Measurements from ENCODE around the gene CCT4. TPM values are rescaled to one million over a fixed set of nuclear protein-coding genes. Genes with fewer than 3 reads are reported as not detected.

CCT4 gene
- polyA plus RNA-seq, 1 experiment: 61.0 TPM

GRCh38 chr2:61911510-61911909, 23.1 kb upstream of the CCT4 start:
- H3K36me3 ChIP-seq (ENCODE audit: control insufficient read depth, insufficient read depth, low read length): no peaks in the 10 kb centered on the region
- H3K27me3 ChIP-seq (ENCODE audit: control insufficient read depth, insufficient read depth, low read length): no peaks in the 10 kb centered on the region
- H3K4me3 ChIP-seq (ENCODE audit: low read depth, low read length): no peak overlapping the region
- ChIA-PET CTCF (interaction anchor here (1.0 to 1.2 kb wide), 2 partner anchors 15 to 482 kb away, joined by 3 to 4 read pairs; no protein-coding TSS in a partner anchor), POLR2A (no interaction called here)
- no peak for DNase-seq (ENCODE audit: low read depth)
- TF ChIP-seq, protein P1, sequence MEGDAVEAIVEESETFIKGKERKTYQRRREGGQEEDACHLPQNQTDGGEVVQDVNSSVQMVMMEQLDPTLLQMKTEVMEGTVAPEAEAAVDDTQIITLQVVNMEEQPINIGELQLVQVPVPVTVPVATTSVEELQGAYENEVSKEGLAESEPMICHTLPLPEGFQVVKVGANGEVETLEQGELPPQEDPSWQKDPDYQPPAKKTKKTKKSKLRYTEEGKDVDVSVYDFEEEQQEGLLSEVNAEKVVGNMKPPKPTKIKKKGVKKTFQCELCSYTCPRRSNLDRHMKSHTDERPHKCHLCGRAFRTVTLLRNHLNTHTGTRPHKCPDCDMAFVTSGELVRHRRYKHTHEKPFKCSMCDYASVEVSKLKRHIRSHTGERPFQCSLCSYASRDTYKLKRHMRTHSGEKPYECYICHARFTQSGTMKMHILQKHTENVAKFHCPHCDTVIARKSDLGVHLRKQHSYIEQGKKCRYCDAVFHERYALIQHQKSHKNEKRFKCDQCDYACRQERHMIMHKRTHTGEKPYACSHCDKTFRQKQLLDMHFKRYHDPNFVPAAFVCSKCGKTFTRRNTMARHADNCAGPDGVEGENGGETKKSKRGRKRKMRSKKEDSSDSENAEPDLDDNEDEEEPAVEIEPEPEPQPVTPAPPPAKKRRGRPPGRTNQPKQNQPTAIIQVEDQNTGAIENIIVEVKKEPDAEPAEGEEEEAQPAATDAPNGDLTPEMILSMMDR (IDR thresholded peaks at IDR 0.05; ENCODE audit: insufficient read depth, low read depth, low read length): no peak

DNA sequence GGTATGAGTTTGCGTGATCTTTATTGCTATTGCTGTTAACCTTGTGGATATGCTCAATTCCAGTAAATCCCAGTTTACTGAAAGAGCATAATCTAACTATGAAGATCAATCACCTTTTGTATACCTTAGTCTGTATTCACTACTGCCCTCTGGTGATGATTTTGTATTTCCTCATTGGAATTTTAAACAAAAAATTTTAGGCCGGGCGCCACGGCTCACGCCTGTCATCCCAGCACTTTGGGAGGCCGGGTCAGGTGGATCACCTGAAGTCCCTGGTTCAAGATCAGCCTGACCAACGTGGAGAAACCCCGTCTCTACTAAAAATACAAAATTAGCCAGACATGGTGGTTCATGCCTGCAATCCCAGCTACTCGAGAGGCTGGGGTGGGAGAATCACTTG, 22.1 kb upstream of the CCT4 start:
- Histone ChIP-seq H3K27me3 (ENCODE audit: control insufficient read depth, insufficient read depth, low read length) (no peaks in the 10 kb centered on the region), H3K36me3 (ENCODE audit: control insufficient read depth, insufficient read depth, low read length) (no peaks in the 10 kb centered on the region), H3K4me3 (ENCODE audit: low read depth, low read length) (no peak overlapping the region)
- DNase-seq (ENCODE audit: low read depth): no peak
- POLR2A ChIA-PET: interaction anchor here (0.7 kb wide), 1 partner anchor 491 kb away, joined by 9 read pairs; no protein-coding TSS in a partner anchor
- TF ChIP-seq, protein P1 (IDR thresholded peaks at IDR 0.05; ENCODE audit: insufficient read depth, low read depth, low read length): peak; percentile 37
- CTCF ChIA-PET: interaction anchor here (0.8 to 1.9 kb wide), 5 partner anchors 12 to 775 kb away, joined by 3 to 5 read pairs (median 3); no protein-coding TSS in a partner anchor

DNA sequence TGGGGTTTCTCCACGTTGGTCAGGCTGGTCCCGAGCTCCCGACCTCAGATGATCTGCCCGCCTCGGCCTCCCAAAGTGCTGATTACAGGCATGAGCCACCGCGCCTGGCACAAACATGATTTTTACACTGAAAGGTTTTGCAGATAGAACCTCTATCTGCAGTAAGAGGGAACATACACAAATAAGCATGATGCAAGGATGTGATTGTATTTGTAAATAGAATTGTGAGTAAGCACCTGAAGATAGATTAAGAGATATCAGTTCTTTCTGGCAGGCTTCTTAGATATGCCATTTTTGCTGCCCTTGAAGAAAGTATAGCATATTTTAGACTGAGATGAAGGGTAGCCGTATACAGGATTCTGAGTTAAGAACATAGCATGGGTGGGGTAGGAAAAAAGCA, 20.7 kb upstream of the CCT4 start:
- TF ChIP-seq, protein P1 (IDR thresholded peaks at IDR 0.05; ENCODE audit: insufficient read depth, low read depth, low read length): no peak
- CTCF ChIA-PET: no interaction called here
- no peak for DNase-seq (ENCODE audit: low read depth)
- Histone ChIP-seq H3K27me3 (ENCODE audit: control insufficient read depth, insufficient read depth, low read length) (no peaks in the 10 kb centered on the region), H3K4me3 (ENCODE audit: low read depth, low read length) (no peak overlapping the region), H3K36me3 (ENCODE audit: control insufficient read depth, insufficient read depth, low read length) (no peaks in the 10 kb centered on the region)
- POLR2A ChIA-PET: no interaction called here

GRCh38 chr2:61906186-61906470, 17.7 kb upstream of the CCT4 start:
- TF ChIP-seq, protein P1 (IDR thresholded peaks at IDR 0.05; ENCODE audit: insufficient read depth, low read depth, low read length): no peak
- Histone ChIP-seq H3K27me3 (ENCODE audit: control insufficient read depth, insufficient read depth, low read length) (no peaks in the 10 kb centered on the region), H3K36me3 (ENCODE audit: control insufficient read depth, insufficient read depth, low read length) (no peaks in the 10 kb centered on the region), H3K4me3 (ENCODE audit: low read depth, low read length) (peak overlapping the region; percentile 72)
- CTCF ChIA-PET: interaction anchor here (0.9 to 1.4 kb wide), 4 partner anchors 10 to 505 kb away, joined by 3 to 4 read pairs (median 4); no protein-coding TSS in a partner anchor
- no peak for DNase-seq (ENCODE audit: low read depth)
- POLR2A ChIA-PET: no interaction called here

DNA sequence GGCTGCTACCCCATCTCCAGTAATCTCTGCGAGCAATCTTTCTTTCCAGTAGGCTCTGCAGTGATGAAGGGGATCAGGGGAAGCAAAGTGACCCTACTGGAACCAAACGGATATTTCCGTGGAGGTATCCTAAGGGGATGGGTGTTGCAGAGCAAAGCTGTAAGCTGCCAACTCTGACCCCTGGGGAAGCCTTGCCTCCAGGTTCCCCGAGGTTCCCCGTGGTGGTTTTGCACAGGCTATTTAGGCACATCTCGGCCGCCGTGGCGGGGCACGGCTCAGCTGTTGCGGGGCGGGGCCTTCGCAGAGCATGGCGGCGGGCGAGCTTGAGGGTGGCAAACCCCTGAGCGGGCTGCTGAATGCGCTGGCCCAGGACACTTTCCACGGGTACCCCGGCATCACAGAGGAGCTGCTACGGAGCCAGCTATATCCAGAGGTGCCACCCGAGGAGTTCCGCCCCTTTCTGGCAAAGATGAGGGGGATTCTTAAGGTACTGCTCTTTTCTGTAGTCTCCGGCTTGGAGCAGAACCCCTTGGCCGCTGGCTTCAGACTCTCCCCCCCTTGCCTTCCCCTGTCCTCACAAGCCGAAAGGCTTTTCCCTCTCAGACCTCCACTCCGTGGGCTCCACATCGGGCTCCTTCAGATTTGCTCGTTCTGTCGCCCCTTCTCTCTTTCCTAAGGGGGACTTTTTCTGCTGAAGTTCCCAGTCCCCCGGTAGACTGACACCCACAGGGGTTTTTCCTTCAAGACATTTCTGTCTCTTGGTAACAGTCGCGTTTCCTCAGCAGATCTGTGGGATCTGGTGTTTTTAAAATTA, 17.1 kb upstream of the CCT4 start, which contains the start of gene COMMD1:
COMMD1 (plus strand) TSS at position 303 of the 814 bp plus-strand sequence; CDS start at position 308, 5 bp downstream.
- TF ChIP-seq, protein P1 (IDR thresholded peaks at IDR 0.05; ENCODE audit: insufficient read depth, low read depth, low read length): no peak
- POLR2A ChIA-PET: no interaction called here

More for the DNA sequence above, 17.1 kb upstream of the CCT4 start, which contains the start of gene COMMD1:
- CTCF ChIA-PET: interaction anchor here (0.9 to 1.4 kb wide), 4 partner anchors 11 to 506 kb away, joined by 3 to 4 read pairs (median 4); no protein-coding TSS in a partner anchor
- no peaks in the 10 kb centered on the region for H3K36me3 ChIP-seq (ENCODE audit: control insufficient read depth, insufficient read depth, low read length)
- H3K27me3 ChIP-seq (ENCODE audit: control insufficient read depth, insufficient read depth, low read length): no peaks in the 10 kb centered on the region
- peak; percentile 17 for DNase-seq (ENCODE audit: low read depth)
- H3K4me3 ChIP-seq (ENCODE audit: low read depth, low read length): peak within 1 kb of the TSS; percentile 72
